HL-60/S4 (cell line): ENCODE measurements around the gene YIF1A.
"Not testable (repeated sequence)": the region's sequence is repeated elsewhere in the genome, so short reads cannot be mapped to it uniquely, and the experiment has no call there.

Experiments used
- in situ Hi-C: fragments of 300-500 bp; cut with MboI; formaldehyde crosslinking; loops from 2 replicates; pipeline ENCODE4 v1.14.3; 2022; ENCODE audit warnings: low sequenced_read_pairs

Gene YIF1A

GRCh38 chr11:66272596-66272995 is 16.3 kb downstream of the YIF1A start:
- in situ Hi-C loops: no loop called here

GRCh38 chr11:66271816-66272215 is 17.1 kb downstream of the YIF1A start:
- in situ Hi-C loops: no loop called here

DNA sequence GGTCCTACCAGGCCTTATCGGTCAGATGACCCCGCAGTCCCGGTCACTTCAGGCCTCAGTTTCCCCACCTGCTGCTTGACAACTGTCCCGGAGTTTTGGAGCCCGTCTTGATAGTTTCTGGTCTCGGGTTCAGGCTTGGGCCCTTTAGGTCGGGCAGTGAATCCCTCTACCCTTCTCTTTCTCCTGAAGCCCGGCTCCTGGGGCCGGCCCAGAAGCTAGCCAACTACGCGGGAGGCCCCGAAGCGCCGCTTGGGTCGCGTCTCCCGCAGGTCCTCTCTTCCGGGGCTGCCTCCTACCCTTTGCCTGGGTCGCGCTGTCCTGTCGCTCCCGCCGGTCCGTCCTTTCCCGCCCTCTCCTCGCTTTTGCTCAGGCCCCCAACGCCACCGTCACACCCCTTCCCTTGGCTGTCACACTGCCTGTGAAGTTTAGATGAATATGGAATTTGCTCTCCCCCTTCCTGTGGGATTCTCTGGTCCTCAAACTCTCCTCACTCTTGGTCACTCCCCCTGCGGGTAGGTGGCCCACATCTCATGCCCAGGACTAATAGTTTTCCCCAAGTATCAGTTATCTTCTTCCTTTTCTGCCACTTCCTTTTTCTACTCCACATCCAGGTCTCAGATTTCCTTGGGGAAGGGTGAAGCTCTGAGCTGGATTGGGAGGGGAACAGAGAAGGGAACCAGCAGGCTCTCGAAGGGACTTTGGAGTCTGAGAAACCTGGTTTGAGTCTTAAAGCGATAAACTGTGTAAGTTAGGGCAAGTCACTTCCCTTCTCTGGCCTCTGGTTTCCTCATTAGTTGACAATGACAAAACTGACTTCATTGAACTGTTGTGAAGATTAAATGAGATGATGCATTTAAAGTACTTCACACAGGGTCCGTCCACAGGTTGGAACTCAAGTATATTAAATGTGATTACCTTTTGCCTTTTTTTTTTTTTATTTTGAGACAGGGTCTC is 19.7 kb downstream of the YIF1A start:
- in situ Hi-C loops: no loop called here

GRCh38 chr11:66268244-66268951 is 20.5 kb downstream of the YIF1A start, which contains the start of gene RAB1B:
Gene RAB1B (plus strand): TSS chr11:66268639. CDS start chr11:66268680, 41 bp downstream.
- in situ Hi-C loops: no loop called here

DNA sequence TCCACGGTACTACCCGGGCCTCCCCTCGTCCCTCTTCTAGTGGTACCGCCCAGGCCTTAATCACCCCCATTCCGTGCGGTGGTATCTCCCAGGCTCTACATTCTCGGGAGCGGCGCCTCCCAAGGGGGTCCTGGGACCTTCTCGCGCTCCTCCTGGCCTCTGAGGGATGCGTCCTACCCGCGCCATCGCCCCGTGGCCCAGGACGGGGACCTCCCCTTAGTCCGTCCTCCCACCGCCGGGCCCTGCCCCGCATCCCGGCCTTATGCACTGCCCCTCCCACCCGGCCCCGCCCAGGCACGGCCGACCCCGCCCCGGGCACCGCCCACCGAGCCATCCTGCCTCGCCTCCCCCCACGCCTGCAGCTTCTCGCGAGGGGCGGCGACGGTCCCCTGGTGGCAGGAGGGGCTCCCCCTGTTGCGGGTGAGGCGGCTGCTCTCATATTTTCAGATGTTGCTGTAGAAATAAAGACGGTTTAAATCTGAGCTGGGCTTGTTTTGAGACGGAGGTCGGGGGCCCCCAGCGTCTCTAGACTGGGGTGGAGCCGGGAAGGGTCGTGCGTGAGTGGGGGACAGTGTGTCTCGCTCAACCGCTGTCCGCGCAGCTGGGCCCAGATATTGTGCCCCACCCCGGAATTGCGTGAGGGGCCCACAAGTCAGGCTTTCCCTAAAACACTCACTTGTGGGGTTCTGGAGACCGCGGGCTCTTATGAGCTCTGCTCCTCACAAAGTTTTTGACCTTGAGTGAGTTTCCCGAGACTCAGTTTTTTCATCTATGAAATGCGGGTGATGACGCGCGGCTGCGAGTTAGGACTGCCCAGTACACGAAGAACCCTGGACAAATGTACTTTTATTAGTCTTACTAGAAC is 21.3 kb downstream of the YIF1A start:
- in situ Hi-C loops: no loop called here

DNA sequence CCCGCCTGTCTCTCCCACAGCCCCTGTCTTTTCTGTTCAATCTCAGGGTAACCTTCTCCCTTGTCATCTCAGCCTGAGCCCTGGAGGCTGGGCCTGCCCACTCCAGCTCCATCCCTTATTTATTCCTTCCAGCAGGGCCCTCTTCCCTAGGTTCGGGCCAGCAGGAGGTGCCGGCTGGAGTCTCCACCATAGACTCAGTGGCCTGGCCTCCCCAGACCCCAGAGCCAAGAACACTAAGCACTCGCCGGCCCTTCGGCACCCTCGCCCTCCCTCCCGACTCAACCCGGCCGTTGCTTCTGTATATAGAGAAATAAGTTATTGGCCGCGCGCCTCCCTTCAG is 21.9 kb downstream of the YIF1A start:
- in situ Hi-C loops: no loop called here

GRCh38 chr11:66266378-66267038 is 22.4 kb downstream of the YIF1A start:
- in situ Hi-C loops: no loop called here

DNA sequence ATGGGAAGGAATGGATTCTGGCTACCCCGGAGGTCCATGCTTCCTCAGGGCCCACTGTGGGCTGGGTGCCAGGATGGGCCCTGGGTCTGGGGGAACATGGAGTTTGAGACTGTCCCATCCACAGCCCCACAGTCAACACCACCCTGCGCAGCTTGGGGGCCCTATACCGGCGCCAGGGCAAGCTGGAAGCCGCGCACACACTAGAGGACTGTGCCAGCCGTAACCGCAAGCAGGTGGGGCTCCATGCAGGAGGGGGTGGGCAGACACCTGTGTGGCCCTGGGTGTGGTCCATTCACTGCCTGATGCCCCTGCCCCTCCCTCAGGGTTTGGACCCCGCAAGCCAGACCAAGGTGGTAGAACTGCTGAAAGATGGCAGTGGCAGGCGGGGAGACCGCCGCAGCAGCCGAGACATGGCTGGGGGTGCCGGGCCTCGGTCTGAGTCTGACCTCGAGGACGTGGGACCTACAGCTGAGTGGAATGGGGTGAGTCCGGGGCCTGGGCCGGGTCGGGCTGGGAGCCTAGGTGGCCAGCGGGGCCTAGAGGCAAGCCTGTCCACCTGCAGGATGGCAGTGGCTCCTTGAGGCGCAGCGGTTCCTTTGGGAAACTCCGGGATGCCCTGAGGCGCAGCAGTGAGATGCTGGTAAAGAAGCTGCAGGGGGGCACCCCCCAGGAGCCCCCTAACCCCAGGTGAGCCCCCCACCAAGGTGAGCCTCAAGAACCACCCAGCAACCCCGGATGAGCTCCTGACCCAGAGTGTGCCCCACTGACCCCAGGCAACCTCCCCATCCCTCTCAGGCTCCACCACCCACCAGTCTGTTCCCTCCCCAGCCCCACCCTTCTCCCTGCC is 23.2 kb downstream of the YIF1A start:
- in situ Hi-C loops: no loop called here

- in situ Hi-C loops: no loop called here
Observed at GRCh38 chr11:66264914-66265313, 24.0 kb downstream of the YIF1A start.

DNA sequence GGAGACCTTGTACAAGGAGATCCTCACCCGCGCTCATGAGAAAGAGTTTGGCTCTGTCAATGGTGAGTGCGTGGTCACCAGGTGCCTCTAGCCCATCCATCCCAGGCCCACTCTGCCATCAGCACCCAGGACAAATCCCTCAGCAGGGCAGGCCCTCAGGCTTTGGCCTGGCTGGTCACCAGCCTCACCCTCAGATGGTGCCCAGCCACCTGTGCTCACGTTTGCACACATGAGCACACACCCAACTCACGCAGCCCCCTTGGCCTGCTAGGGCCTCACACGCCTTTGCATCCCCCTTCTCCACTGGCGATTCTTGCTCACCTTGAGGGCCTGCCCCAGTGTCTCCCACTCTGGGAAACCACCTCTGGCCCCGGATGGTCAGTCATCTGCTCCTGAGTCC is 24.6 kb downstream of the YIF1A start:
- in situ Hi-C loops: no loop called here

- in situ Hi-C loops: no loop called here
Observed at GRCh38 chr11:66263785-66264184, 25.2 kb downstream of the YIF1A start.

- in situ Hi-C loops: no loop called here
Observed at GRCh38 chr11:66263231-66263630, 25.7 kb downstream of the YIF1A start.

- in situ Hi-C loops: no loop called here
Observed at GRCh38 chr11:66262696-66263095, 26.2 kb downstream of the YIF1A start.

DNA sequence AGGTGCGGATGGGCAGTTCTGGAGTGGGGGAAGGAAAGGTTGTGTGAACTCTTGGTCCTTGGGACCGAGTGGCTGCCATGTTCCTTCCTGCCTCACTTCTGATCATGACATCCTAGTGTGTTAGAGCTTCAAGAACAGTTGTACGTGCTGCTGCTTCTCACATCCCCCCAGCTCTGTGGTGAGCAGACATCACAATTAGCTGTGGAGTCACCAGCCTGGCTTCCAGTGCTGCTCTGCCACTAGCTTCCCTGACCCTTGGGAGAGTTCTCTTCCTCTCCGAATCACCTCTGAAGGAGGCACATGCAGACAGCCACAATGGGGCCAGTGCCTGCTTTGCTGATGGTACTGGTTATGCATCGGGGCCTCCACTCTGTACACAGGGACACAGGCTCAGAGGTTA is 26.8 kb downstream of the YIF1A start:
- in situ Hi-C loops: no loop called here

- in situ Hi-C loops: no loop called here
Observed at GRCh38 chr11:66261578-66261977, 27.4 kb downstream of the YIF1A start.

GRCh38 chr11:66259956-66260355 is 29.0 kb downstream of the YIF1A start:
- in situ Hi-C loops: no loop called here

GRCh38 chr11:66259225-66259624 is 29.7 kb downstream of the YIF1A start:
- in situ Hi-C loops: no loop called here

GRCh38 chr11:66258473-66258893 is 30.5 kb downstream of the YIF1A start:
- in situ Hi-C loops: no loop called here

DNA sequence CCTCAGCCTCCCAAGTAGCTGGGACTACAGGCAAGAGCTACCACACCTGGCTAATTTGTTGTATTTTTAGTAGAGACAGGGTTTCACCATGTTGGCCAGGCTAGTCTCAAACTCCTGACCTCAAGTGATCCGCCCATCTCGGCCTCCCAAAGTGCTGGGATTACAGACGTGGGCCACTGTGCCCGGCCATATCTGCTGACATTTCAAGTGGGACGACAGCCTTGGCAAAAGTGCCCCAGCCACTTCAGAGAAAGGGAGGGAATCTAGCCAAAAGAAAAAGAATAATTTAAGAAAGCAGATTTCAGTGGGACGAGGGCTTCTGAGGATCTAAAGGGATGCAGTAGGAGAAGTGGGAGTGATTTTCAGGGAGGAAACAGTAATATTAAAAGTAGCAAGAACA is 35.9 kb downstream of the YIF1A start:
- in situ Hi-C loops: not testable (repeated sequence)

- in situ Hi-C loops: no loop called here
Observed at GRCh38 chr11:66251809-66252208, 37.1 kb downstream of the YIF1A start.
